Putamen (tissue), 1 donor: ENCODE results near the gene XRN1.
"Not testable (repeated sequence)": the region's sequence is repeated elsewhere in the genome, so short reads cannot be mapped to it uniquely, and the experiment has no call there.

Source experiments
- DNase-seq: peaks from one replicate; pipeline ENCODE4 v3.0.0-alpha.2; 2016; ENCODE audit warnings: low spot score

Gene XRN1

GRCh38 chr3:142337994-142338393 lies 109.8 kb downstream of the XRN1 start:
- DNase-seq = no peak

DNA sequence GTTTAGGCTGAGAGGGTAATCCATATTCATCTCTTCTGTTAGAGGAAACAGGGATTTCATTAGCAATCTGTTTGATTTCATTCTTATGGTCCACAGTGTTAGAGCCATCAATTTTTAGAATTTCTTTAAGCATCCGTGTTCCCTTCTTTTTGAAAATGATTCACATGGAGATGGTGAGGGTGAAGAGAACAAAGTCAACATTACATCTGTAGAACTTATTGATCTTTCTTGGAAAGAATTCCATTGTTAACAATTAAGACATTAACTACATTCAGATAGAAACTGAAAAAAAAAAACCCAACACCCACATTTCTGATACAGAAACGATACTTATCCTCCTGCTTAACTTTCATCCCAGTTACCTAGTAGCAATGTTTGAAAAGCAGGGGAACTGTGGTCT lies 115.4 kb downstream of the XRN1 start:
- DNase-seq = no peak

- not testable (repeated sequence) for DNase-seq
These were observed 123.4 kb downstream of the XRN1 start for GRCh38 chr3:142324275-142324953.

DNA sequence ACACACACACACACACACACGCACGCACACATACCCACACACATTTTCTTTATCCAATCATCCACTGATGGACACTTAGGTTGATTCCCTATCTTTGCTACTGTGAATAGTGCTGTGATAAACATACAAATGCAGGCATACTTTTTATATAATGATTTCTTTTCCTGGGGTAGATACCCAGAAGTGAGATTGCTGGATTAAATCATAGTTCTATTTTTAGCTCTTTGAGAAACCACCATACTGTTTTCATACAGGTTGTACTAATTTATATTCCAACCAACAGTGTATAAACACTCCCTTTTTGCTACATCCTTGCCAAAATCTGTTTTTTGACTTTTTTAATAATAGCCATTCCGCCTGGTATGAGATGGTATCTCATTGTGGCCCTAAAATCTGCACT lies 127.9 kb downstream of the XRN1 start:
- no peak for DNase-seq

- DNase-seq = no peak
These were observed 128.7 kb downstream of the XRN1 start for GRCh38 chr3:142319094-142319493.

- DNase-seq = no peak
These were observed 129.5 kb downstream of the XRN1 start for GRCh38 chr3:142318331-142318730.

- not testable (repeated sequence) for DNase-seq
These were observed 131.9 kb downstream of the XRN1 start for GRCh38 chr3:142315978-142316388.

- DNase-seq = no peak
These were observed 132.8 kb downstream of the XRN1 start for GRCh38 chr3:142315083-142315482.

DNA sequence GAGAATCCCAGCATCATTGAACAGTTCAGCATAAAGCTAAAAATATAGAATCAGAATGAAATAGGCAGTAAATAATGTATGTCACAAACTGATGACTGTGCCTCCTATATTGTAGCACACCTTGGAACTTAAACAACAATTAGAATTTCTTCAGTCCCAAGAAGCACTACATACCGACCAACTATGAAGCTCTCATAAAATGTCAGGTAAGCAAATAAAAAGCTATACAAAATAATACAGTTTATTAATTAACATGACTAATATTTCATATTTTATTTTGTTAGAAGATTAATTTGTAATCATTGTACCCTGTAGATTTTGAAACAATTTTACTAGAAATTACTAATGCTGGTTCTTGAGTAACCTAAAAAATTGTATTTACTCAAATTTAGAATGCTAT lies 137.4 kb downstream of the XRN1 start:
- no peak for DNase-seq

DNA sequence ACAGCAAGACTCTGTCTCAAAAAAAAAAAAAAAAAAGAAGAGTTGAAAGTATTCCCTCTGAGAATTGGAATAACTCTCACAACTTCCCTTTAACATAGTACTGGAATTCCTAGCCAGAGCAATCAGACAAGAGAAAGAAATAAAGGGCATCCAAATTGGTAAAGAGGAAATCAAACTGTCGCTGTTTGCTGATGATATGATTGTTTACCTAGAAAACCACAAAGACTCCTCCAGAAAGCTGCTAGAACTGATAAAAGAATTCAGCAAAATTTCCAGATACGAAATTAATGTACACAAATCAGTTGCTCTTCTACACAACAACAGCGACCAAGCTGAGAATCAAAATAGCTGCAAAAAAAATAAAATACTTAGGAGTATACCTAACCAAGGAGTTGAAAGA lies 145.0 kb downstream of the XRN1 start:
- DNase-seq = not testable (repeated sequence)

DNA sequence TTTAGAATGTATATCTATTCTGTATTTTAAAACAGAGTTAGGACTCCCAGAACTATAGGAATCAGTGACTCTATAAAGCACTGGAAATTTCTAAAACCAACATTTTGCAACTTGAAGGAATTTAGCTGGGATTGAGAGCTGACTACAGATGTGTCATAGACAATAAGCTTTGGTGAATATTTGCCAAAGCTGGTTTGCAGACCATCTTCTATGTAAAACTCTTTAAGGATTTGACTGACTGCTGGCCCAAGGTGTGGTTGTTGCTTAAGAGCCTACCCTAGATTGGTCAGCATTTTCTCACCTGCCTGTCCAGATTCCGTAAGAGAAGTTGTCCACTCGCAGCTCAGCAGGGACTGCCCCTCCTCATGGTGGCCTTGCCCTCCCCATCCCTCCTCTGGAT lies 149.2 kb downstream of the XRN1 start:
- no peak for DNase-seq

- DNase-seq = no peak
These were observed 151.3 kb downstream of the XRN1 start for GRCh38 chr3:142296507-142296906.

DNA sequence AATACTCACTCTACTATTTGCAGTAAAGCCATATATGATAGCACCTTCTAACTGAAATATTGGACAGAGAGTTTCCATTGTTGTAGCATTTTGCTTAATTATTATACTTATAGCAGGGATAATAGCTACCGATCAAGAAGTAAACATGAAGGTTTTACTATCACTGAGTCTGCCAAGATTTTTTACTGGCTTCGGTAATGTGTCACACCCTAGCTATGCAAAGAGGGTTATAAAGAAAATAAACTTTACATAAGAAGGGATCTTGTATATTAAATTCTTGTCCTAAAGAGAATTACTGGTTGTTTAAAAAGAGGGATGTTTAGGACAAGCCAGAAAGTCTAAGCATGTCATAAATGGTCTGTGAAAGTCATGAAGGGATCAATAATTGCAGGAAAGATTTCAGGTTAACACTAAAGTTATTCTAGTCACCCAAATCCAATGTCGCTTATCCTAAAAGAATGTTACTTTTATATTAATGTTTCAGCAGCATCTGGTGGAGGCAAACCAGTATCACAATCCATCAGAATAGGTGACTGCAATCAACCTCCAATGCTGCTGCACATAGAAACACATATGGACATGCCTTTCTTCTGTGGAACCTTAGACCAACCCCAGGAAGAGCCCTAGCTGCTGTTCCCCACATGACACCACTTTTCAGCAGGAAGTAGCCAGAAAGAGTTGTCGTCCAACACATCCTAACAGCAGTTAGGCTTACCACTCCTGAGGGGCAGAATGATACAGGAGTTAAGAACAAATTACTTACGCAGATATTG lies 159.8 kb downstream of the XRN1 start:
- DNase-seq = no peak

- no peak for DNase-seq
These were observed 162.7 kb downstream of the XRN1 start for GRCh38 chr3:142285083-142285517.

DNA sequence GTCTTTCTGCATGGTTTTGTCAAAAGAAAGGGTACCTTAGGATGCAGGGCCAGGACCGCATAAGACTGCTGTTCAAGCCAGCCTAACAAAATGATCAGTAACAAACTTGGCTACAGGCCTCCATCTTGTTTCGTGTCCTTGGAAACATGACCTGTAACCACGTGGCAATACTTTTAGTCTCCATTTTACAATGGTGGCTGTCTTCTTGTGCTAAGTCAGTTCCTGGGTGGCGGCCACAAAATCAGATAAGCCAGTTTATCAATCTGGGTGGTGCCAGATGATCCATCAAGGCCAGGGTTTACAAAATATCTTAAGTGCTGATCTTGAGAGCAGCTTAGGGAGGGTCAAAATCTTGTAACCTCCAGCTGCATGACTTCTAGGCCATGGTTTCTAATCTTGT lies 165.3 kb downstream of the XRN1 start:
- no peak for DNase-seq

DNA sequence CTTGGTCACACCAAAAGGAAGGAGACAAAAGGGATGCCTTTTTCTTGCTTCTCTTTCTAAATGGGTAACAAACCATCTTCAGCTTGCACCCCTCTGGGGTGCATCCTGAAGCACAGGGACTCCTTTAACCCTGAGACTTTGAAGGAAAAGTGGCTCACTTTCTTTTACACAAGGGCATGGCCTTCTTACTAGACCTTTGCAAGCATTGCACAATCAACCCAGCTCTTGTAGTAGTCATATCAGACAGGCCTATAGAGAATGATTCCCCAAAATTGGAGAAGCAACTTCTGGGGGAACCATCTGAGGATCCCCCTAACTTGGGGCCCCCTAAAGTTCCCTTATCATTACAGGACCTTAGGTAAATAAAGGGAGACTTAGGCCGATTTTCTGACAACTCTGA lies 166.4 kb downstream of the XRN1 start:
- DNase-seq = no peak

GRCh38 chr3:142279965-142280590 lies 167.8 kb downstream of the XRN1 start:
- DNase-seq = peak; percentile 61

DNA sequence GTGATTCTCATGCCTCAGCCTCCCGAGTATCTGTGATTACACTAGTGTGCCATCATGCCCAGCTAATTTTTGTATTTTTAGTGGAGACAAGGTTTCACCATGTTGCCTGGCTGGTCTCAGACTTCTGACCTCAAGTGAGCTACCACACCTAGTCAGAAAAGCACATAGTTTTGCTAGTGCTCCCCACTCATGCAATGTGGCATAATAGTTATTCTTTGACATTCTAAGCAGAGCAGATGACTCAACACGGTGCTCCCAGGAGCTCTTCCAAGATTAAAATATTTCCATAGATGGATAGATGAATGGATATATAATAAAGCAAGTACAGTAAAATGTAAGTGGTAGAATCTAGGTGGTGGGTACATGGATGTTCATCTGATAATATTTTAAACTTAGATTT lies 169.4 kb downstream of the XRN1 start:
- DNase-seq = no peak

- DNase-seq = no peak
These were observed 171.1 kb downstream of the XRN1 start for GRCh38 chr3:142276781-142277180.

DNA sequence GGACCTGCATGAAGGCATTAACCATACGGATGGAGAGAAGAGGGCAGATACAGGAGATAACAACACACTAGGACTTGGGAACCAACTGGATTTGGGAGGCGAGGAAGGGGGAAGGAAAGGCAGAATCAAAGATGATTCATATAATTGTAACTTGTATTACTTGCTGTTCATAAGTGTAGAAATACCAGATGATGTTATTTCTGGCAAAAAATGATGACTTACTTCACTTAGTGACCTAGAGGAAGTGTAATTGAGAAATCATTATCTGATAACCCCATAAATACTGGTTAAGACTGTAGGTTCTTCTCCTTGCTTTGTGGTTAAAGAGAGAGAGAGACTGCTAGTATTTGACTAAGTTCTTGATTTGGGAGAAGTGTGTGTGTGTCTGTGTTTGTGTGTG lies 172.0 kb downstream of the XRN1 start:
- DNase-seq = no peak

- no peak for DNase-seq
These were observed 172.9 kb downstream of the XRN1 start for GRCh38 chr3:142274908-142275307.

GRCh38 chr3:142273501-142273900 lies 174.3 kb downstream of the XRN1 start:
- peak; percentile 88 for DNase-seq
